Smooth muscle cell of the brain vasculature (primary cell): ENCODE data around the gene NHLH2.

Source experiments
- DNase-seq: peaks from one replicate; pipeline ENCODE4 v3.0.0-alpha.2; 2012; ENCODE audit warnings: low read depth, low spot score

The NHLH2 gene

DNA sequence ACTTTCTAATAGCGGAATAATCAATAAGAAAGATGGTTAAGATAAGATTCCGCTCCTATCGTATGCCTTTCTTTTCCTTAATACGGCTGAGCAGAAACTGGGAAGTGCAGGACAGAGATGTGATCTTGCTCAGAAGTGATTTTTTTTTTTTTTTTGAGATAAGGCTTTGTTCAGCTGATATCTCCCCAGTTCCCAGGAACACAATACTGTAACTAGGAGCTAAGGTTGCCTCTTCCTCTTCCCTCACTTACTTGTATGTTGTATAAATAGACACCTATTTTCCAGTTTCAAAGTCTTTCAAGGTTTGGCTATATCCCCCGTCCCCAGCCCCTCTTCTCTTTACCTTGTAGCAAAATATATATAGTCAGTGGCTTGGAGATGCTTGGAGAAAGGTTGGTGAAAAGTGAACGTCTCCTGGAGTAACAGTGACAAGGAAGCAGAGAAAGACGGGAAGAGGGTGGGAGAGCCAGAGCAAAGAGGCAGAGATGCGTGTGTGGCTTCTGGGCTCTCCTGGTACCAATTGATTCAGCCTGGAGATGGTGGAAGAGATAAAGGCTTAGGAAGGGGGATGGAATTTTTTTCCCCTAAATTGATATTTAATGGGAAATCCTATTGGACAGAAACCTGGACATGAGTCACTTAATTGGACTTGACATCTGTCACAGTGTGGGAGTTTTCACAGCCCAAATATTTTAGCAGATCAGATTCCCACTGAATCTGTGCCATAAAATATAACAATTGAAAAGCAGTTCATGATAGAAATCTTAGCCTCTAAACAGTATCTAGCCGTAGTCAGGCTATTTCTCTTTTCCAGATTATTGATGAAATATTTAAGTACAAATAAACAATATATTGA, at the start of gene NHLH2:
NHLH2 (minus strand) TSS at position 522 of the 856 bp plus-strand sequence. CDS start 2,754 bp downstream, outside the sequence.
- DNase-seq, result no peak

DNA sequence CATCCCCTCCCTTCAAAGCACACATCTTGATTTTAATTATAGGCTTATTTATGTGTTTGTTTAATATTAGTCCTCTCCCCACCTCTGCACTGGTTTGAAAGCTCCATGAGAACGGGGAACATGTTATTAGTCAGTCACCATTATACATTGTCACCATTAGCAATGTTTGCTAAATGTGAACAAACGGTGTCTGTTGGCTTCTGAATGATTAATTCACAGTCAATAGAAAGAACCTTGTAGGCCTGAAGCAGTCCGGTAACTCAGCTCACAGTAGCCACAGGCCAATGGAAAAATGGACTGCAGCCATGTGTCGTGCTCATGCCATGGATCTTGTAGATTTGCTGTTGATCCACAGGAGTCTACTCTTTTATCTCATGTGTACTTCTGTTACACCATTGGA, 49.7 kb upstream of the NHLH2 start:
- DNase-seq, result no peak

- no peak for DNase-seq
Measured at GRCh38 chr1:115888976-115889375, 48.0 kb upstream of the NHLH2 start.

DNA sequence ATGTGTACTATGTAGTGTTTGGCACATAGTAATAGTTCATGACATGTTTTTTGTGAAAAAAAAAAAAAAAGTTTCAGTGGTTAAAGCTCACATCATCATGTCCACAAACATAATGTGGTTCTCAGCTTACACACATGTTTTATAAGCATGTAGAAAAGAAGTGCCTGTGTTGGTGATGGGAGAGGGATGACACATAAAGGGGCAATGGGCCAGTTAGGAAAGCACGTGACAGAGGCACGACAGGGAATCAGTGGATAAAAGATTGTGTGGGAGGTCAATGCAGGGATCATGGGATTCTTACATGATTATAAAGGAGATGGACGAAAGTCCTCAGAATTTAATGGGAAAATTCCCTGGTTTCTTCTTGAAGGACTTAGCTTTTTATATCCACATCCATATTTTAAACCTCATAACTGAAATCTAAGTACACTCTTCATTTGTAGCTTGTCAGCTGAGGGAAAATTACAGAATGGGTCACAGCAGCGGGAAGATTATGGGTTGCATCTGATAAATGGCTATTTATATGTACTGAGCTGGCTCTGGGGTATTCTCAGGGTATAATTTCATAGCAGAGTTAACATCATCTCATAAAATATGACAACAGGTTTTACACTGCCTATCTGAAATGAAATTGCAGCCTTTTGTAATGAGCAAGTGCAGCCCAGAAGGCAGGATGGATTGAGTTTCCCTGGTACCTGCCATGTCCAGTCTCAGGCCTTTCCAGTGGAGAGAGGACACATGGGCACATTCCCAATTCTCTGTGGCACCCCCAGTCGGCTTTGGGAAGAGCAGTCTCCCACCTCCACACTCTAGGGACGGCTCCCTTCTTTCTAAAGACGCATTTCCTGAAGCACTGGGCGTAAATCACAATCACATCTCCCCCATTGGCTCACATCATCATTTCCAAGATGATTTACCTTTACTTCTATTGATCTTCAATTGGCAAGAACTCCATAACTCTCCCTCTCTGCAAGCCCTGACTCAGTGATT, 42.3 kb upstream of the NHLH2 start:
- DNase-seq, result no peak

DNA sequence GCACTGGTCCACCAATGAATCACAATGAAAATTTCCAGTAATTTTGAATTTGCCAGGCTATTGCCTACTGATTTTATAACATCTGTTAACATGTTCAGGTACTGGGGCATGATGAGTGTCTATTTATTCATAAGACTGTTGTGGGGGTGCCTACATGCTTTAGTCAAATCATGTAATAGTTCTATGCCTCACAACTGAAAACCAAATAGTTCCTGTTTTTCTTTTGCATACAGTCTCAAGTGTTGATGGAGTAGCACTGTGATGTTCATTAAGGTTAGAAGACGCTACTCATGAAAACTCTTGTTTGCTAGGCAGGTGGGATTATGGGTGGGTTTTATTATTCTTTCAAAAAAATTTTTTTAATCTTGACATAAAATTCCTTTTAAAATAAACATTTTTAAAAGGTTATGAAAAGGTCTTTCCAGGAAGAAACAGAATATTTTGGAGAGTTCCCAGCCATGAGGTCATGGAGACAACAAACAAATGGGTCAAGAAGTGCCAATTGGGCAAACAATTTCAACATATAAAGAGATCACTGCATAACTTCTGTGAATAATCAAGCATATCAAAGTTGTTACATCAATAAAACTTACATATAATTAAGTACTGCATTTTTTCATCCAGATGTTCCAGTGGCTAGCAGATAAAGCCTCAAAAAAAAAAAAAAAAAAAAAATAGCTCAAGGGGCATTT, 40.2 kb upstream of the NHLH2 start:
- no peak for DNase-seq

GRCh38 chr1:115879977-115880376, 39.1 kb upstream of the NHLH2 start:
- DNase-seq, result no peak

DNA sequence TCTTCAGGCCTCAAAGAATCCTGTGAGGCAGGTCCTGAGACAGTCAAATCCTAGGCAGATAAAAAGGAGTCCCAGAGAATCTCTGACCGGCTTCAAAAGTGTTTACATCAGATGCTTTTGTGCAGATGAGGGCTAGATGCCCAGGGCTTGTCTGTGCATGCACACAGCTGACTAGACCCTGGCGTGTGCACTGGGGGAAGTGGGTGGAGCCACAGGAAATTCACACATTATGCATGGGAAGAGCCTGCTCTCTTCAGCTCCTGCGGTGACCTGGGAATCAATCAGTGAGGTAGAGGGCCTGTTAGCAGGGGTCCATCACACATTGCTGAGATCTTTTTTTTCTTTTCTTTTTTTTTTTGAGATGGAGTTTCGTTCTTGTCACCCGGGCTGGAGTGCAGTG, 36.6 kb upstream of the NHLH2 start:
- DNase-seq, result no peak

DNA sequence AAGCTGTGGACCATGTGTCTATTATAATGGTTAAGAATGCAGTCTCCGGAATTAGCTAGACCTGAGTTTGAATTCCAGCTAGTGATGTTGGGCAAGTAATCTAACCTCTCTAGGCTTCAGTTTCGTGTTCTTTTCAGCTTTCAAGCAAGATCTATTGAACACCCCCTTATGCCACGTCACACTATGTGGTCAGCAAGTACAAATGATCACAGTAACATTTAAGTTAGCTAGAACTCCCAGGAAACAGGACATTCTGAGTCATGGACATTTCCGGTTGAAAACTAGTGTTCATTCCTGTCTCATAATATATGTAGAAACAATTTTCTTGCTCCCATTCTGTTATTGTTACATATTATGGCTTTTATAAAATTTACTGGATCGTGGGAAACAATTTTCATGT, 34.0 kb upstream of the NHLH2 start:
- no peak for DNase-seq

- DNase-seq, result no peak
Measured at GRCh38 chr1:115874497-115874896, 33.6 kb upstream of the NHLH2 start.

DNA sequence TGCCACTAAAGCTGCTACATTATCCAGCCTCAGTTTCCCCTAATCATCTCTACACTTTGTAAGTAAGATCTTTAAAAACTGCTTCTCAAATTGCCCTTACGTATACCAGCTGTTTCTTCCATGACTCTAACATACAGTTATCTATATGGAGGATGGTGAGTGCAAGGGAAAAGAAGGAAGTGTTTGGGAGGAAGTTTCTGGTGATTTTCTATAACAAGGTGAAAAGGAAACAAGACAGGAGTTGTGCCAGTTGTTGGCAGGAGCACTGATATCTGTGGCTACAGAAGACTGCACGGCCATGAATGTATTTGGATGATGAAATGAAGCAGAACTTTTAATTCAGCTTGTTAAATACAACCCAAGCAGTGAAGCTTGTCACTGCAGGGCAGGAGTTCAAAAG, 32.3 kb upstream of the NHLH2 start:
- DNase-seq, result no peak

DNA sequence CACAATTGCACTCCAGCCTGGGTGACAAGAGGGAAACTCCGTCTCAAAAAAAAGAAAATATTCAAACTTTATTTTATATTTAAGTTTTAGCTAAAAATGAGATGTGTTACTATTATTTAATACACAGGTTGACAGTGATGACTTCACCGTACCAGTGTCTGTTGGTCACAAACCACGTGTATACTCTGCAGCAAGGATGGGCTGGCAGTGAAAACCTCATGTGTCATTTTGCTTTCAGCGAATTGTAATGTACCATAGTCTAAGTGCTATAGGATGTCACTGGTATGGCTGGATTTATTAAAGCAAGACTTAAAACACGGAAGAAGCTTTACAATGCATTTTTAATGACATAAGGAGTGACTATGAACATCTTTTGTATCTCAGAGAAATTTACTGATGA, 28.1 kb upstream of the NHLH2 start:
- no peak for DNase-seq

- DNase-seq, result no peak
Measured at GRCh38 chr1:115867216-115867615, 26.3 kb upstream of the NHLH2 start.

GRCh38 chr1:115865704-115866380, 24.9 kb upstream of the NHLH2 start:
- no peak for DNase-seq

- DNase-seq, result no peak
Measured at GRCh38 chr1:115862403-115862802, 21.5 kb upstream of the NHLH2 start.

DNA sequence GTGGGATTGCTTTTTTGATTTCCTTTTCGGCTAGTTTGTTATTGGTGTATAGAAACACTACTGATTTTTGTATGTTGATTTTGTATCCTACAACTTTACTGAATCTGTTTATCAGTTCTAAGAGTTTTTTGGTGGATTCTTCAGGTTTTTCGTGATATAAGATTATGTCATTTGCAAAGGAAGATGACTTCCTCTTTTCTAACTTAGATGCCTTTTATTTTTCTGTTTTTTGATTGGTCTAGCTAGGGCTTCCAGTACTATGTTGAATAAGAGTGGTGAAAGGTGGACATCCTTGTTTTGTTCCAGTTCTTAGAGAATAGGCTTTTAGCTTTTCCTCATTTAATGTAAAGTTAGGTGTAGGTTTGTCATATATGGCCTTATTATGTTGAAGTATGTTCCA, 13.1 kb upstream of the NHLH2 start:
- no peak for DNase-seq

DNA sequence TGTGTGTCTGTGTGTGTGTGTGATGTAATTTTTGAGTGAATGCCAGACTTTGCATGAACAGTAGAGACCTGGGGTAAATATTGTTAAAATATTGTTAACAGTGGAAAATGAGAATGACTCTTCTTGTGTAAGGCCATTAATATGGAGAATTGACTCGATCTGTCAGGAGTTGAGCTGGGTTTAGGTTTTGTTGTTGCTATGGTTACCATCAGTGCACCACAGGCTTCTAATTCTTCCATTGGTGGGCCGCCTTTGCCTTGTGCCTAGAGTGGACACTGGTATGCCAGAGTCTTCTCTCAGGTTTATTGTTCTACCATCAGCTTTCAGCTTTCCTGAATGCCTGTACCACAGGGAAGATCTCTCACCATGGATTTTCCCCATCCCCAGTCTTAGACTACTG, 10.0 kb upstream of the NHLH2 start:
- no peak for DNase-seq

GRCh38 chr1:115847787-115848186, 6.9 kb upstream of the NHLH2 start:
- no peak for DNase-seq

- DNase-seq, result no peak
Measured at GRCh38 chr1:115842948-115843347, 2.0 kb upstream of the NHLH2 start.

- no peak for DNase-seq
Measured at GRCh38 chr1:115839679-115840237, 1.2 kb downstream of the NHLH2 start.

- no peak for DNase-seq
Measured at GRCh38 chr1:115839029-115839678, 1.8 kb downstream of the NHLH2 start.
